AG08396 (cell line): ENCODE results near the gene SPEF2.
"Not testable (repeated sequence)": the region's sequence is repeated elsewhere in the genome, so short reads cannot be mapped to it uniquely, and the experiment has no call there.

Experiments used
- DNase-seq: peaks from one replicate; pipeline ENCODE4 v3.0.0; 2012; ENCODE audit warnings: low spot score, mixed read lengths

SPEF2 gene

GRCh38 chr5:35853631-35854030 lies 236.0 kb downstream of the SPEF2 start:
- DNase-seq = no peak

- DNase-seq = no peak
These were observed 236.6 kb downstream of the SPEF2 start for GRCh38 chr5:35854248-35854647.

GRCh38 chr5:35855187-35855586 lies 237.5 kb downstream of the SPEF2 start:
- no peak for DNase-seq

- not testable (repeated sequence) for DNase-seq
These were observed 238.6 kb downstream of the SPEF2 start for GRCh38 chr5:35856186-35856764.

GRCh38 chr5:35856765-35857351 lies 239.2 kb downstream of the SPEF2 start, which contains the start of gene IL7R:
Gene IL7R, plus strand, starts transcription at chr5:35856891. Its CDS starts 87 bp downstream, at chr5:35856978.
- no peak for DNase-seq

- DNase-seq = peak; percentile 18
These were observed 240.0 kb downstream of the SPEF2 start for GRCh38 chr5:35857606-35858205.

GRCh38 chr5:35859101-35859661 lies 241.5 kb downstream of the SPEF2 start:
- DNase-seq = peak; percentile 30

GRCh38 chr5:35860686-35861085 lies 243.0 kb downstream of the SPEF2 start:
- no peak for DNase-seq

- no peak for DNase-seq
These were observed 244.1 kb downstream of the SPEF2 start for GRCh38 chr5:35861718-35862117.

GRCh38 chr5:35862126-35862525 lies 244.5 kb downstream of the SPEF2 start:
- DNase-seq = no peak

- no peak for DNase-seq
These were observed 245.5 kb downstream of the SPEF2 start for GRCh38 chr5:35863159-35863558.
